HEK293 (cell line): ENCODE data around the gene MMADHC.
A peak's percentile ranks its signal among the peaks of the same experiment; 100 is the strongest.

Experiments used
- CTCF ChIA-PET: fragments of 350-600 bp; formaldehyde crosslinking; extraction: SDS; loops from one replicate; lab custom pipeline; 2021; ENCODE audit warnings: antibody characterized with exemption; lab: Yijun Ruan, JAX
- POLR2A ChIA-PET: fragments of 300-600 bp; formaldehyde crosslinking; extraction: SDS; loops from one replicate; lab custom pipeline; 2020; ENCODE audit warnings: antibody characterized with exemption, inconsistent platforms; lab: Yijun Ruan, JAX
- H3K27ac ChIP-seq: fragments of 200-500 bp; sonication (Bioruptor generic); 2 replicates; pipeline ENCODE4 v1.5.1; 2014; ENCODE audit warnings: low read depth, low read length, control low read depth, inconsistent platforms; ENCODE audit errors: extremely low read depth
- H3K36me3 ChIP-seq, 2 experiments: fragments of 200-500 bp in 1 of 2; sonication (Bioruptor generic) in 1 of 2; 1 replicate in 1 of 2; 2 replicates in 1 of 2; pipeline ENCODE4 v1.5.1; 2014 to 2017; ENCODE audit warnings: inconsistent platforms in 2 of 2, low read length in 2 of 2; ENCODE audit not compliant: control insufficient read depth in 2 of 2, insufficient read depth in 1 of 2
- H3K4me1 ChIP-seq: fragments of 200-500 bp; sonication (Bioruptor generic); 2 replicates; pipeline ENCODE4 v1.5.1; 2014; ENCODE audit warnings: mild to moderate bottlenecking, low read length, inconsistent platforms; ENCODE audit not compliant: control insufficient read depth, insufficient read depth
- H3K4me3 ChIP-seq: 2 replicates; pipeline ENCODE4 v1.5.1; 2011; ENCODE audit warnings: low read depth, mild to moderate bottlenecking, control low read depth, low read length, moderate library complexity
- H3K9me3 ChIP-seq: fragments of 200-500 bp; sonication (Bioruptor generic); 2 replicates; pipeline ENCODE4 v1.5.1; 2014; ENCODE audit warnings: low read depth, low read length, inconsistent platforms; ENCODE audit not compliant: control insufficient read depth, insufficient read depth
- BCL11A ChIP-seq: fragments of 450-650 bp; formaldehyde crosslinking; IDR thresholded peaks from 2 replicates; pipeline ENCODE4 v1.5.1; 2016; ENCODE audit warnings: low read depth, missing biosample characterization, missing genetic modification characterization
- HOXA7 ChIP-seq: sonication (generic); formaldehyde crosslinking; IDR thresholded peaks from 2 replicates; pipeline ENCODE4 v1.8.1; 2022; ENCODE audit warnings: missing genetic modification reagents, borderline replicate concordance
- IKZF3 ChIP-seq: fragments of 450-650 bp; IDR thresholded peaks from 2 replicates; pipeline ENCODE4 v1.5.0; 2018; ENCODE audit warnings: missing biosample characterization, mild to moderate bottlenecking, missing genetic modification characterization, moderate library complexity
- KLF1 ChIP-seq: fragments of 450-650 bp; formaldehyde crosslinking; IDR thresholded peaks from 2 replicates; pipeline ENCODE4 v1.5.1; 2016; ENCODE audit warnings: missing biosample characterization, missing genetic modification characterization
- KLF10 ChIP-seq: fragments of 450-650 bp; IDR thresholded peaks from 2 replicates; pipeline ENCODE4 v1.5.1; 2018; ENCODE audit warnings: missing biosample characterization, mild to moderate bottlenecking, missing genetic modification characterization
- KLF8 ChIP-seq: fragments of 450-650 bp; formaldehyde crosslinking; IDR thresholded peaks from 2 replicates; pipeline ENCODE4 v1.5.1; 2016; ENCODE audit warnings: missing biosample characterization, missing genetic modification characterization
- PRDM6 ChIP-seq: fragments of 450-650 bp; formaldehyde crosslinking; IDR thresholded peaks from 2 replicates; pipeline ENCODE4 v1.5.1; 2017; ENCODE audit warnings: missing biosample characterization, missing genetic modification characterization
- SCRT2 ChIP-seq: fragments of 450-650 bp; formaldehyde crosslinking; IDR thresholded peaks from 2 replicates; pipeline ENCODE4 v1.5.1; 2016; ENCODE audit warnings: missing biosample characterization, missing genetic modification characterization
- SP7 ChIP-seq: fragments of 450-650 bp; formaldehyde crosslinking; IDR thresholded peaks from 2 replicates; pipeline ENCODE4 v1.5.1; 2016; ENCODE audit warnings: missing biosample characterization, missing genetic modification characterization
- WT1 ChIP-seq: fragments of 450-650 bp; formaldehyde crosslinking; IDR thresholded peaks from 2 replicates; pipeline ENCODE4 v1.5.1; 2016; ENCODE audit warnings: missing biosample characterization, missing genetic modification characterization
- ZFHX2 ChIP-seq: fragments of 450-650 bp; formaldehyde crosslinking; conservative IDR thresholded peaks from 2 replicates; pipeline ENCODE4 v1.5.1; 2016; ENCODE audit warnings: missing biosample characterization, missing genetic modification characterization
- ZNF148 ChIP-seq: fragments of 450-650 bp; formaldehyde crosslinking; IDR thresholded peaks from 2 replicates; pipeline ENCODE4 v1.5.0; 2017; ENCODE audit warnings: missing biosample characterization, missing genetic modification characterization, borderline replicate concordance
- ZNF184 ChIP-seq: fragments of 450-650 bp; IDR thresholded peaks from 2 replicates; pipeline ENCODE4 v1.5.1; 2018; ENCODE audit warnings: missing biosample characterization, mild to moderate bottlenecking, missing genetic modification characterization
- ZNF202 ChIP-seq: fragments of 450-650 bp; formaldehyde crosslinking; IDR thresholded peaks from 2 replicates; pipeline ENCODE4 v1.5.1; 2016; ENCODE audit warnings: missing biosample characterization, missing genetic modification characterization, borderline replicate concordance
- ZNF341 ChIP-seq: fragments of 450-650 bp; formaldehyde crosslinking; IDR thresholded peaks from 2 replicates; pipeline ENCODE4; 2016; ENCODE audit warnings: low read depth, missing biosample characterization, missing genetic modification characterization
- ZNF362 ChIP-seq: fragments of 450-650 bp; formaldehyde crosslinking; IDR thresholded peaks from 2 replicates; pipeline ENCODE4 v1.5.1; 2016; ENCODE audit warnings: missing biosample characterization, missing genetic modification characterization
- ZNF518A ChIP-seq: fragments of 450-650 bp; formaldehyde crosslinking; conservative IDR thresholded peaks from 2 replicates; pipeline ENCODE4 v1.5.1; 2016; ENCODE audit warnings: low read depth, missing biosample characterization, missing genetic modification characterization
- ZNF600 ChIP-seq: fragments of 450-650 bp; formaldehyde crosslinking; IDR thresholded peaks from 2 replicates; pipeline ENCODE4 v1.5.1; 2016; ENCODE audit warnings: missing biosample characterization, missing genetic modification characterization
- ZNF629 ChIP-seq: fragments of 450-650 bp; formaldehyde crosslinking; IDR thresholded peaks from 2 replicates; pipeline ENCODE4 v1.5.1; 2017; ENCODE audit warnings: missing biosample characterization, missing genetic modification characterization
- ZNF639 ChIP-seq: fragments of 450-650 bp; formaldehyde crosslinking; IDR thresholded peaks from 2 replicates; pipeline ENCODE4 v1.5.1; 2016; ENCODE audit warnings: missing biosample characterization, missing genetic modification characterization
- ZNF692 ChIP-seq: fragments of 450-650 bp; formaldehyde crosslinking; IDR thresholded peaks from 2 replicates; pipeline ENCODE4 v1.5.1; 2016; ENCODE audit warnings: missing biosample characterization, missing genetic modification characterization
- ZNF830 ChIP-seq: fragments of 450-650 bp; IDR thresholded peaks from 2 replicates; pipeline ENCODE4 v1.5.0; 2018; ENCODE audit warnings: missing biosample characterization, missing genetic modification characterization, low read depth, mild to moderate bottlenecking, moderate library complexity

Gene MMADHC

GRCh38 chr2:149540138-149540537, 47.4 kb downstream of the MMADHC start (continued):
- TF ChIP-seq ZNF518A (tag by site-specific recombination) (no peak), ZNF341 (no peak)

- peaks cover 11% of the 10 kb centered on the region for H3K4me1 ChIP-seq
- no peak overlapping the region for H3K27ac ChIP-seq
- no peaks in the 10 kb centered on the region for H3K9me3 ChIP-seq
- no peaks in the 10 kb centered on the region for H3K36me3 ChIP-seq
- no peak overlapping the region for H3K4me3 ChIP-seq
- CTCF ChIA-PET: interaction anchor here (2.1 kb wide), 1 partner anchor 520 kb away, joined by 4 read pairs; no protein-coding TSS in a partner anchor
- POLR2A ChIA-PET: no interaction called here
- TF ChIP-seq PRDM6 (peak; percentile 62), ZNF202 (tag by site-specific recombination) (no peak), KLF8 (tag by site-specific recombination) (peak; percentile 67), SP7 (peak; percentile 88), BCL11A (peak; percentile 16; the same call in 1 of the 2 replicates), ZNF148 (tag by site-specific recombination) (no peak), ZNF362 (tag by site-specific recombination) (0 out of 2 replicates have a peak, but pooled peaks have one; percentile 63), SCRT2 (tag by site-specific recombination) (peak; percentile 55; the same call in 1 of the 2 replicates), ZNF600 (peak; percentile 13; the same call in 1 of the 2 replicates), ZFHX2 (tag by site-specific recombination) (no peak), KLF1 (tag by site-specific recombination) (peak; percentile 36; the same call in 1 of the 2 replicates), HOXA7 (CRISPR knock-in tag) (no peak), ZNF639 (0 out of 2 replicates have a peak, but pooled peaks have one; percentile 25), KLF10 (tag by site-specific recombination) (peak; percentile 89), WT1 (tag by site-specific recombination) (peak; percentile 36; the same call in 1 of the 2 replicates), ZNF184 (tag by site-specific recombination) (0 out of 2 replicates have a peak, but pooled peaks have one; percentile 54), ZNF692 (no peak), ZNF629 (peak; percentile 55), ZNF830 (no peak), IKZF3 (tag by site-specific recombination) (peak; percentile 27; the same call in 1 of the 2 replicates)
Measured at GRCh38 chr2:149538138-149538833, 49.3 kb downstream of the MMADHC start.
